IPS-15b (cell line): ENCODE results near the gene ZHX3.
"Not testable (repeated sequence)": the region's sequence is repeated elsewhere in the genome, so short reads cannot be mapped to it uniquely, and the experiment has no call there.

Experiments
- H3K27me3 ChIP-seq: one replicate; pipeline ENCODE4 v1.6.1; 2013; ENCODE audit warnings: low read length; ENCODE audit not compliant: control insufficient read depth, insufficient read depth
- H3K36me3 ChIP-seq: one replicate; pipeline ENCODE4 v1.6.1; 2013; ENCODE audit warnings: low read length; ENCODE audit not compliant: control insufficient read depth, insufficient read depth
- H3K4me1 ChIP-seq: one replicate; pipeline ENCODE4 v1.6.1; 2013; ENCODE audit warnings: mild to moderate bottlenecking, low read length; ENCODE audit not compliant: control insufficient read depth, insufficient read depth
- H3K4me3 ChIP-seq: one replicate; pipeline ENCODE4 v1.5.1; 2013; ENCODE audit warnings: low read depth, low read length
- H3K9ac ChIP-seq: one replicate; pipeline ENCODE4 v1.6.1; 2013; ENCODE audit warnings: low read depth, mild to moderate bottlenecking, low read length
- H3K9me3 ChIP-seq: one replicate; pipeline ENCODE4 v1.6.1; 2013; ENCODE audit warnings: mild to moderate bottlenecking, low read length; ENCODE audit not compliant: control insufficient read depth, insufficient read depth

Gene ZHX3

GRCh38 chr20:41135888-41136679 is 181.4 kb downstream of the ZHX3 start:
- Histone ChIP-seq H3K36me3 (peaks cover 2% of the 10 kb centered on the region), H3K9me3 (no peaks in the 10 kb centered on the region), H3K4me3 (peak overlapping the region; percentile 79), H3K9ac (peak overlapping the region; percentile 48), H3K27me3 (peaks cover 6% of the 10 kb centered on the region), H3K4me1 (peaks cover 31% of the 10 kb centered on the region)

GRCh38 chr20:41135187-41135887 is 182.2 kb downstream of the ZHX3 start:
- H3K4me1 ChIP-seq = peaks cover 25% of the 10 kb centered on the region
- H3K4me3 ChIP-seq = no peak overlapping the region

DNA sequence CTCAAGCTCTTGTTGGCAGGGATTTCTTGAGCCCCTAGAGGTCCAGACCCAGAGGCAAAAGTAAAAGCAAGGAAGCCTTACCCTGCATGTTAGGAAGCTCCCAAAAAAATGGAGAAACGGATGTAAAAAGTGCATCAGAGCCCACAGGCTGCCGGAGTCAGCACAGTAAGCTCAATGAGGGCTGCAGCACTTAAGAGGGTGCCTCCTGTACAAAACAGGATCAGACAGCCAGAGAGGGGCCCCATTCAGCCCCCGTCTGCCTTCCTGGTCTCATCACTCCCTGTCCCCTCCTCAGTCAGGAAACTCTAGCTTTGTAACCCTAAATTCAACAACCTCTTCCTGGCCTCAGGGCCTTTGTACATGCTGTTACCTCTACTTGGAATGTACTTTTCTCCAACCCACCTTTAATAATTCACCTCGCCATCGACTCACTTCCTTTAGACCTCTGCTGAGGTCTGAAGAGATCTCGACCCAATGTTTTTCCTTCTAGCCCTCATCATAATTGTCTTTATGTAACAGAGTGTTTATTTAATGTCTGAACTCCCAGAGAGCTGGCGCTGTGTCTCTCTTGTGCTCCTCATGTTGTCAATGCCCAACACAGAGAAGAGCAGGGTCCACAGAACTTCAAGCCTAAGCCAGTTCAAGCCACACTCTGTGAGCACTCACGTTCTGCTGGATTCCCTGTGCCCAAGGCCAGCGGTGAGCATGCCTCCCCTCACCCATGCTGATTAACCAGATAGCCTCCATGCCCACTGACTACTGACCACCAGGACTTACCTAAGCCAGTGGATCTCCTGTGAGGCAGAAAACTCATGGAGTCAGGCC is 183.0 kb downstream of the ZHX3 start:
- Histone ChIP-seq H3K36me3 (peaks cover 2% of the 10 kb centered on the region), H3K9ac (no peak overlapping the region), H3K9me3 (no peaks in the 10 kb centered on the region), H3K27me3 (peaks cover 6% of the 10 kb centered on the region), H3K4me3 (no peak overlapping the region), H3K4me1 (peaks cover 17% of the 10 kb centered on the region)

More at GRCh38 chr20:41135187-41135887, 182.2 kb downstream of the ZHX3 start:
- Histone ChIP-seq H3K36me3 (peaks cover 2% of the 10 kb centered on the region), H3K9me3 (no peaks in the 10 kb centered on the region), H3K9ac (no peak overlapping the region), H3K27me3 (peaks cover 6% of the 10 kb centered on the region)

GRCh38 chr20:41133709-41134361 is 183.7 kb downstream of the ZHX3 start:
- H3K9ac ChIP-seq = no peak overlapping the region
- no peaks in the 10 kb centered on the region for H3K9me3 ChIP-seq
- H3K36me3 ChIP-seq = peaks cover 2% of the 10 kb centered on the region
- H3K27me3 ChIP-seq = peaks cover 6% of the 10 kb centered on the region
- H3K4me3 ChIP-seq = no peak overlapping the region
- H3K4me1 ChIP-seq = peaks cover 12% of the 10 kb centered on the region

GRCh38 chr20:41132388-41132775 is 185.1 kb downstream of the ZHX3 start:
- H3K4me3 ChIP-seq, H3K9me3 ChIP-seq, H3K9ac ChIP-seq, H3K27me3 ChIP-seq, H3K36me3 ChIP-seq: not testable (repeated sequence)
- H3K4me1 ChIP-seq = peaks cover 11% of the 10 kb centered on the region

DNA sequence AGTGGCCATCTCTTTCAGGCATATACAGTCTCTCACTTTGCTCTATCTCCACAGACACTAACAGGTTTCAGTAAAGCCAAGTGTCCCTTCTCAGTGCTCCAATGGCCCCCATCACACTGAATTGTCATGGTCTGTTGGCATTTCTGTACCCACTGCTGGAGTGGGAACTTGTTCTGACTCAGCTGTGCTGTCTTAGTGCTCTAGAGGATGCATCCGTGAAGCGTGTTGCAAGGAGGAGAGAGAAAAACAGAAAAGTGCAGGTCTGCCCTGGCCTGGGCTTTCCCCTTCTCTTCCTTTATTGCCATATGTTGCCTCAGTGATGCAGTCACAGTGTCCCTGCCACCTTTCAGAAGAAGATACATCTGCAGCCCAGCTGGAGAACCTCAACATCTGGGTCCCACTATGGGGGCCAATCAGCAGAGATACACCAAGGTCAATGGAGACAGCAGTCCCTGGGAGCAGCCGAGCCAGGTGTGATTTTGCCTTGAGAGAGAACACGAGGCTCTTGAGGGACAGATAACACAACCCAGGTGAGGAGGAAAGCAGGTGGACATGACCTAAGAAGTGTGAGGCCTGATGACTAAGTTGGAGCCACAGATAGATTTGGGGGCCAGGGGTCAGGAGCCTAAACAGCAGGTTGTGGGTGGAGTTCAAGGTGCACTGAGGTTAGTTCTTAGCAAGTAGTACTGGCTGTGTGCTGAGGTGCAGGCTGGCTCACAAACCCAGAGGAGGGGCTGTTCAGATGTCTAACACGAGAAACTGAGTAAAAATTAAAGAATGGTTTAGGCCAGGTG is 185.7 kb downstream of the ZHX3 start:
- Histone ChIP-seq H3K9me3 (no peaks in the 10 kb centered on the region), H3K4me1 (peaks cover 11% of the 10 kb centered on the region), H3K4me3 (no peak overlapping the region), H3K27me3 (peaks cover 6% of the 10 kb centered on the region), H3K9ac (no peak overlapping the region), H3K36me3 (peaks cover under 1% of the 10 kb centered on the region)
